Motor neuron (in vitro differentiated cells): ENCODE measurements around the gene SEC23IP. TPM values are rescaled to one million over a fixed set of nuclear protein-coding genes. Genes with fewer than 3 reads are reported as not detected.

Experiments
- ATAC-seq, 8 experiments: fragments of 200-7000 bp; cut with Tn5 transposase; replicated peaks in 6 of 8; 2 replicates each; pipeline ENCODE4 v1.8.0; 2021; ENCODE audit warnings: mild to moderate bottlenecking in 8 of 8, moderate library complexity in 8 of 8
- H3K27ac ChIP-seq, 2 donors: fragments of 250-450 bp; sonication (Bioruptor Pico); 2 replicates each; pipeline ENCODE4 v1.9.0; 2021; ENCODE audit warnings: antibody characterized with exemption in 2 of 2, mild to moderate bottlenecking in 2 of 2, moderate library complexity in 1 of 2
- H3K4me1 ChIP-seq, 2 donors: fragments of 250-450 bp; sonication (Bioruptor Pico); replicated peaks in 1 of 2; 2 replicates each; pipeline ENCODE4 v1.6.1; 2021; ENCODE audit warnings: antibody characterized with exemption in 2 of 2, mild to moderate bottlenecking in 2 of 2, moderate library complexity in 1 of 2
- H3K4me3 ChIP-seq, 5 donors: fragments of 250-450 bp; sonication (Bioruptor Pico); 2 replicates each; pipeline ENCODE4 v1.9.0; 2021; ENCODE audit warnings: antibody characterized with exemption in 5 of 5, mild to moderate bottlenecking in 5 of 5, moderate library complexity in 4 of 5
- WGBS, 10 experiments: fragments of 450-650 bp; shearing (Covaris generic); methylation state at CpG; one replicate each; pipeline ENCODE4 v1.0.0; 2022; 5-methylcytosine and 5-hydroxymethylcytosine counted together
- in situ Hi-C, 9 experiments: fragments of 400-800 bp; cut with MboI; loops; one replicate each; pipeline ENCODE4 v1.15.0; 2021; ENCODE audit warnings: low sequenced_read_pairs in 9 of 9, low pct_unique_long_range_greater_than_20kb in 2 of 9; ENCODE audit not compliant: unreplicated experiment in 9 of 9
- total RNA-seq, 8 experiments: library from RNA; unstranded; fragments of 300-600 nt; gene quantifications; 2 replicates each; pipeline versions ENCODE4 v1.2.3 to v1.2.4, GENCODE V29; 2022

SEC23IP gene
- 10 to 100 TPM; 24.2 to 53.5 (median 39.5) TPM for total RNA-seq

DNA sequence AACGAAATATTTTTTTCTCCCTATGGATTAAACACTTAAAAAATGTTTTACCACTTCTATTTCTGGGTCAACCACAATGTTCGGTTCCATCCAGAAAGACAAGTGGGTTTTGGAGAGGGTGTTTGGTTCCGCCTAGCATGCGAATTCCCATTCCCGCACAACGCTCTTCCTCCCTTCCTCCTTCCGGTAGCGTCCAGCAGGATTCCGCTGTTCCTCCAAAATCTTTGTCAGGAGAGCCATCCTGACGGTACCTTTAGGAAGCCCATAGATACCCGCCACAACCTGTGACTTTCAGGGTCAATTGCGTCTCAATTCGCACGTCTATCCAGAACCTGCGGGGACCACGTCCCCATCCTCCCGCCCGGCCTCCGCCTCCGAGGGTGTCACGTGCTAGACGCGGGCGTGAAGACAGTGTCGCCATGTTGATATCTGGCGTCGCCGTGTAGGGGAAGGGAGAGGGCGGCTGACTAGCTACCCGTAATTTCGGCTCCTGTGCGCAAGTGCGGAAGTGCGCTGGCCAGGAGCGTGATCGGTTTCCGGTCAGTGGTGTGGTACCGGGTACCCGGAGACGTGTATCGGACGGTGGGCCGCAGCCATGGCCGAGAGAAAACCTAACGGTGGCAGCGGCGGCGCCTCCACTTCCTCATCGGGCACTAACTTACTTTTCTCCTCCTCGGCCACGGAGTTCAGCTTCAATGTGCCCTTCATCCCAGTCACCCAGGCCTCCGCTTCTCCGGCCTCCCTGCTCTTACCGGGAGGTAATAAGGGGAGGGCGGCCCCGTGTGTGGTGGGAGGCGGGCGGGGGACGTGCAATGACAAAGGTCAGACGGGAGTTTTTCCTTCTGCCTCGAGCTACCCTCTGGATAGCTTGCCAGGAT lies at the start of gene SEC23IP:
Gene SEC23IP, plus strand, starts transcription at position 543 of the 878 bp plus-strand sequence. Its CDS starts 53 bp downstream, at position 596.
- peaks cover 4 to 24% of the 10 kb centered on the region in 2 donors for H3K4me1 ChIP-seq
- 0 to 4% (median 2%) methylated on average over 3 to 16 of the region's 61 CpGs; no CpG with 5 or more reads in 1 of the 10 experiments for WGBS, 10 experiments
- peak within 1 kb of the TSS; percentile 98 to 99 for H3K27ac ChIP-seq
- peak; percentile 87 to 99 (median 97) for ATAC-seq
- H3K4me3 ChIP-seq: peak within 1 kb of the TSS; percentile 72 to 91 (median 78)
- in situ Hi-C loops: no loop called here

DNA sequence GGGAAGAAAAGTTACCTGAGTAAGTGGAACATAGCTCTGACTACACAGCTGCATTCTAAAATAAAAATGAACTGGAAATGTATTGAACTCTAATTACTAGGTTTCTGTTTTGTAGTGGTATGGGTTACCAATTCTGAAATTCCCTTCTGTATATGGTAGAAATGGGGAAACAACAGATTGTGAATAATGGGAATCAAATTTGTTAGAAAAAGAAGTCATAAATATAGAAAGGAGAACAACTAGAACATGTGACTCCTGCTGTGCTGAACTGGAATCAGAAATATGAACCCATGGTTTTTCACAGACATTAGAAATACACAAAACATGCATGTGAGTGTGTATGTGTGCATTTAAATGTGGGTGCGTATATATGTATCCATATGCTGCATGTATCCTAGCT lies 46.9 kb upstream of the SEC23IP start:
- Histone ChIP-seq H3K4me3 (no peak overlapping the region), H3K4me1 (no peaks in the 10 kb centered on the region), H3K27ac (no peak overlapping the region)
- in situ Hi-C loops: no loop called here
- no peak for ATAC-seq
- WGBS, 10 experiments: 80 to 100% (median 92%) methylated on average over 1 of the region's 1 CpG; no CpG with 5 or more reads in 4 of the 10 experiments

DNA sequence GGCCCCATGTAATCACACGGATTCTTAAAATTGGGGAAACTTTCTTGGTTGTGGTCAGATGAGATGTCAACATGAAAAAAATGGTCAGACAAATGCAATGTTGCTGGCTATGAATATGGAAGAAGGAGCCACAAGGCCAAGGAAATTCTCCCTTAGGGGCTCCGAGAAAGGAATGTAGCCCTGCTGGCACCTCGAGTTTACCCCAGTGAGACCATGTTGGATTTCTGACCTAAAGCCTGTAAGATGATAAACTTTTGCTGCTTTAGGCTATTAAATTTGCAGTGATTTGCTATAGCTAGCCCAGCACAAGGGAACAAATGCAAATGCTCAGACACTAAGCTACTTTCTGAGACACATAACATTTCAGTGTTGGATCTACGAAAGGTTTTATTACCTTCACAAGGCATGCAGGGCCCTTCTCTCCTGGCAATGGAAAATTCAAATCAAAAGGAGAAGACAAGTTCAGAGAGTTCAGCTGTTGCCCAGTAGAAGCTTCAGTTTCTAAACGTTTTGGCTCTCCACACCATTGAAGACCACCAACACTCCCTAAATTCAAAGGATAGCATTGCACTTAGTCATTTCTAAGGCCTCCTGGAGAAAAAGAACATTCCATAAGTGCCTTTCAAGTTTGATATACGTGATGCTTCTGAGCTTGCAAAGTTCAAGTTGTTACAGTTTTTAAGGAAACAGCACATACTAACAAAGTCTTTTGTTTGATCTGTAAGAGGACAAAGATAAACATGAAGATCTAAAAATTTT lies 43.3 kb upstream of the SEC23IP start:
- in situ Hi-C loops: no loop called here
- ATAC-seq: peak in 1 of 8 experiments; percentile 25
- 5 to 100% (median 63%) methylated on average over 2 to 6 of the region's 6 CpGs for WGBS, 10 experiments
- Histone ChIP-seq H3K4me3 (no peak overlapping the region), H3K4me1 (no peaks in the 10 kb centered on the region), H3K27ac (no peak overlapping the region)

DNA sequence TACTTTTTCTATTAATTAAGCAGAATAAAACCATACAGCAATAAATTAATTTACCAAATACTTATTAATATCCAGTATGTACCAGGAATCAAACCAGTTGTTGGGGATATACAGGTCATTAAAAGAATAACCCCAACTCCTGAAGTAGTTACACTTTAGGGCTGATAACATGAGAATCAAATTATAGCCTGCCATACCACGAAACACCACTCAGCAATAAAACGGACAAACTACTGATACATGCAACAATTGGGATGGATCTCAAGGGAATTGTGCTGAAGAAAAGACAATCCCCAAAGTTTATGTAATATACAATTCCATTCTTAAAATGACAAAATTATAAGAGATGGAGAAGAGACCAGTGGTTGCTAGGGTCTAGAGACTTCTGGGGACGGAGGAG lies 42.6 kb upstream of the SEC23IP start:
- H3K27ac ChIP-seq: no peak overlapping the region
- no peak overlapping the region for H3K4me3 ChIP-seq
- H3K4me1 ChIP-seq: no peaks in the 10 kb centered on the region
- 83 to 100% (median 100%) methylated on average over 1 to 3 of the region's 3 CpGs for WGBS, 10 experiments
- in situ Hi-C loops: loop anchor here in 6 of 9 experiments (10.0 to 25.0 kb wide), 4 partner anchors 88 to 663 kb away; partner anchors contain the start of genes PRDX3 (in 2 of the 6) and TIAL1 (in 2 of the 6)
- no peak for ATAC-seq

DNA sequence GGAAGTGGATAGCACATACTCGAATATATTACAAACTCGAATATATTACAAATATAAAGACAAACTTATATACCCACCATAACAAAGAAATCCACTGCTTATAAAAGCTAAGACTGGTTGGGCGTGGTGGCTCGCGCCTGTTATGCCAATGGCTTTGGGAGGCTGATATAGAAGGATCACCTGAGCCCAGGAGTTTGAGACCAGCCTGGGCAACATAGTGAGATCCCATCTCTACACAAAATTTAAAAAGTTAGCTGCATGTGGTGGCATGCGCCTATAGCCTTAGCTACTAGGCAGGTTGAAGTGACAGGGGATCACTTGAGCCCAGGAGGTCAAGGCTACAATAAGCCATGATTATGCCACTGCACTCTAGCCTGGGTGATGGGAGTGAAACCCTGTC lies 40.3 kb upstream of the SEC23IP start:
- Histone ChIP-seq H3K4me3 (no peak overlapping the region), H3K4me1 (no peaks in the 10 kb centered on the region), H3K27ac (no peak overlapping the region)
- ATAC-seq: no peak
- in situ Hi-C loops: loop anchor here in 6 of 9 experiments (10.0 to 25.0 kb wide), 4 partner anchors 90 to 665 kb away; partner anchors contain the start of genes PRDX3 (in 2 of the 6) and TIAL1 (in 2 of the 6)
- WGBS, 10 experiments: 90 to 100% (median 100%) methylated on average over 1 to 6 of the region's 6 CpGs

- Histone ChIP-seq H3K27ac (no peak overlapping the region), H3K4me1 (no peaks in the 10 kb centered on the region), H3K4me3 (no peak overlapping the region)
- in situ Hi-C loops: loop anchor here in 6 of 9 experiments (10.0 to 25.0 kb wide), 4 partner anchors 91 to 666 kb away; partner anchors contain the start of genes PRDX3 (in 2 of the 6) and TIAL1 (in 2 of the 6)
- ATAC-seq: no peak
- WGBS, 10 experiments: 94 to 100% (median 98%) methylated on average over 1 to 6 of the region's 6 CpGs
Measured at GRCh38 chr10:119852822-119853221, 39.7 kb upstream of the SEC23IP start.

GRCh38 chr10:119853574-119853973 lies 39.0 kb upstream of the SEC23IP start:
- in situ Hi-C loops: loop anchor here in 6 of 9 experiments (10.0 to 25.0 kb wide), 4 partner anchors 91 to 666 kb away; partner anchors contain the start of genes PRDX3 (in 2 of the 6) and TIAL1 (in 2 of the 6)
- H3K4me1 ChIP-seq: no peaks in the 10 kb centered on the region
- H3K27ac ChIP-seq: no peak overlapping the region
- no peak for ATAC-seq
- 88 to 100% (median 100%) methylated on average over 1 of the region's 1 CpG; no CpG with 5 or more reads in 2 of the 10 experiments for WGBS, 10 experiments
- no peak overlapping the region for H3K4me3 ChIP-seq

GRCh38 chr10:119858063-119858462 lies 34.5 kb upstream of the SEC23IP start:
- no peak overlapping the region for H3K27ac ChIP-seq
- 20 to 100% (median 86%) methylated on average over 1 of the region's 1 CpG; no CpG with 5 or more reads in 4 of the 10 experiments for WGBS, 10 experiments
- ATAC-seq: no peak
- in situ Hi-C loops: loop anchor here in 6 of 9 experiments (10.0 to 25.0 kb wide), 4 partner anchors 96 to 671 kb away; partner anchors contain the start of genes PRDX3 (in 2 of the 6) and TIAL1 (in 2 of the 6)
- H3K4me1 ChIP-seq: peaks cover 0 to 2% of the 10 kb centered on the region in 2 donors
- H3K4me3 ChIP-seq: no peak overlapping the region

DNA sequence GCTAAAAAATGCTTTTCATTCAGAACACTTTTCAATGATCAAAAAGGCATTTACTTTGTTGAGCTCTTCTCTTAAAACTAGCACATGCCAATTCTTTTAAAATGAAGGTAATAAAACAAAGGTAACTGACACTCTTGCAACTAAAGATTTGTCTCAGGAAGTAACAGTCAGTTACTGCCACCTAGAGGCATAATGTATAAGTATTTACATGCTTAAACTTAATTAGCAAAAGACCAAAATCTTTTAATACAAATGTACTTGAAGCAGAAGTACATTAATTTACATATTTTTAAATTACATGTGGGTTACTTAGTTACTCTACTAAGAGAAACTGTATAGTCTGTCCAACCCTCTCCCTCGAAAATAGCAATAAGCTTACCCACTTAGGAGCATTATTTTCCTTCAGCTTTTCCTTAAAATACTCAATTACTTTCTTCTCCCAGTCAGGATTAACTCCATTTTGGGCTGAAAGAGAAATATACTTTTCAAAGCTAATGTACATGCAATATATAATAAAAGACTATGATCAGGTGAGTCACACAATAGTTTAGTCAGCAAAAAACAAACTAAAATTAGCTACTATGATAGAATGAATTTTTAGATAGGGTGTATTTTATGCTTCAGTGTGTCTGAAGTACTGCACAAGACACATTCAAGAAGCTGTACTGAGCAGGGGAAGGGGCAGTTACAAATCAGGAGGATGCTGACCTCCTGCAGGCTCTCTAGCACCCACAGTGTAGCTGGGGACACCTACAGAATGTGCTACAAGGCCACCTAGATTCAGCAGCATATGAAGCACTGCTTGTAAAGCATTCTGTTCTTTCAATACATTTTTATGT lies 32.9 kb upstream of the SEC23IP start:
- Histone ChIP-seq H3K4me1 (peaks cover 0 to 2% of the 10 kb centered on the region in 2 donors), H3K4me3 (no peak overlapping the region), H3K27ac (no peak overlapping the region)
- peak in 3 of 8 experiments; percentile 29 to 57 (median 33) for ATAC-seq
- in situ Hi-C loops: loop anchor here in 6 of 9 experiments (10.0 to 25.0 kb wide), 4 partner anchors 97 to 672 kb away; partner anchors contain the start of genes PRDX3 (in 2 of the 6) and TIAL1 (in 2 of the 6)
- WGBS, 10 experiments: 0 to 100% (median 86%) methylated on average over 1 of the region's 1 CpG; no CpG with 5 or more reads in 5 of the 10 experiments

GRCh38 chr10:119860866-119861607 lies 31.5 kb upstream of the SEC23IP start:
- 14 to 75% (median 52%) methylated on average over 2 to 6 of the region's 7 CpGs; no CpG with 5 or more reads in 1 of the 10 experiments for WGBS, 10 experiments
- Histone ChIP-seq H3K4me1 (peaks cover 0 to 2% of the 10 kb centered on the region in 2 donors), H3K4me3 (no peak overlapping the region), H3K27ac (no peak overlapping the region)
- in situ Hi-C loops: loop anchor here in 5 of 9 experiments (25.0 kb wide), 3 partner anchors 99 to 674 kb away; partner anchors contain the start of genes PRDX3 (in 2 of the 5) and TIAL1 (in 2 of the 5)
- peak in 3 of 8 experiments; percentile 71 to 93 (median 84) for ATAC-seq

DNA sequence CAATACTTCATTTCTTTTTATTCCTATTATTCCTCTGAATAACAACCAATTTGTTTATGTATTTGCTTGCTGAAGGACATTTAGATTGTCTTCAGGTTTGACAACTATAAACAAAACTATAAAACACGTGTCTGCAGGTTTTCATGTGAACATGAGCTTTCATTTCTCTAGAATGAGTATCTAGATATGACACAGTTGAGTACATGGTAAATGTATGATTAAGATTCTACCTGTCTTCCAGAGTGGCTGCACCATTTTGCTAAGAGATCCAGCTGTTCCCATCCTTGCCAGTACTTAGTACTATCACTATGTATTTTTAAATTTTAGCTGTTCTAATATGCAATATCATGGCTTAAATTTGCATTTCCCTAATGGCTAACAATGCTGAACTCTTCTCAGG lies 30.0 kb upstream of the SEC23IP start:
- ATAC-seq: no peak
- Histone ChIP-seq H3K4me1 (peaks cover 0 to 2% of the 10 kb centered on the region in 2 donors), H3K27ac (no peak overlapping the region), H3K4me3 (no peak overlapping the region)
- WGBS, 10 experiments: 82 to 100% (median 100%) methylated on average over 1 of the region's 1 CpG; no CpG with 5 or more reads in 2 of the 10 experiments
- in situ Hi-C loops: loop anchor here in 5 of 9 experiments (25.0 kb wide), 3 partner anchors 100 to 675 kb away; partner anchors contain the start of genes PRDX3 (in 2 of the 5) and TIAL1 (in 2 of the 5)
